GM23338 (cell line): ENCODE results near the gene NPLOC4. TPM values are rescaled to one million over a fixed set of nuclear protein-coding genes. Genes with fewer than 3 reads are reported as not detected.

Source experiments
- ATAC-seq: fragments of 200-7000 bp; cut with Tn5 transposase; 3 replicates; pipeline ENCODE4 v1.9.1; 2020
- DNase-seq: peaks from one replicate; pipeline ENCODE4 v3.0.0-alpha.2; 2015; ENCODE audit warnings: low spot score
- H2AFZ ChIP-seq: fragments of 200-600 bp; sonication (generic); 2 replicates; pipeline ENCODE4 v1.8.0; 2016; ENCODE audit warnings: antibody characterized with exemption, mild to moderate bottlenecking, moderate library complexity
- H3F3A ChIP-seq: fragments of 200-600 bp; sonication (generic); replicated peaks from 2 replicates; pipeline ENCODE4 v1.8.0; 2017; ENCODE audit warnings: antibody characterized with exemption, mixed run types, low read depth
- H3K27ac ChIP-seq: fragments of 200-600 bp; sonication (generic); 2 replicates; pipeline ENCODE4 v1.6.1; 2016; ENCODE audit warnings: low read depth
- H3K27me3 ChIP-seq: fragments of 200-600 bp; sonication (generic); 2 replicates; pipeline ENCODE4 v1.8.0; 2016; ENCODE audit warnings: mild to moderate bottlenecking, mixed run types, moderate library complexity; ENCODE audit not compliant: insufficient read depth
- H3K36me3 ChIP-seq: fragments of 200-600 bp; sonication (generic); 2 replicates; pipeline ENCODE4 v1.8.0; 2016; ENCODE audit warnings: mild to moderate bottlenecking; ENCODE audit not compliant: insufficient read depth
- H3K4me1 ChIP-seq: fragments of 200-600 bp; sonication (generic); 2 replicates; pipeline ENCODE4 v1.8.0; 2016; ENCODE audit warnings: mild to moderate bottlenecking, moderate library complexity; ENCODE audit not compliant: insufficient read depth
- H3K4me2 ChIP-seq: fragments of 200-600 bp; sonication (generic); 2 replicates; pipeline ENCODE4 v1.7.1; 2017; ENCODE audit warnings: mixed run types
- H3K4me3 ChIP-seq: fragments of 200-600 bp; sonication (generic); 2 replicates; pipeline ENCODE4 v1.6.1; 2016; ENCODE audit warnings: mixed run types
- H3K79me2 ChIP-seq: fragments of 200-600 bp; sonication (generic); replicated peaks from 2 replicates; pipeline ENCODE4 v1.8.0; 2017; ENCODE audit warnings: mild to moderate bottlenecking; ENCODE audit not compliant: insufficient read depth
- H3K9me2 ChIP-seq: fragments of 200-600 bp; sonication (generic); 2 replicates; pipeline ENCODE4 v1.8.0; 2017; ENCODE audit not compliant: insufficient read depth
- H4K20me1 ChIP-seq: fragments of 200-600 bp; sonication (generic); replicated peaks from 2 replicates; pipeline ENCODE4 v1.8.0; 2017; ENCODE audit warnings: mild to moderate bottlenecking; ENCODE audit not compliant: insufficient read depth
- H3K27ac Mint-ChIP-seq: 2 replicates; pipeline ENCODE4 v1.8.0; 2020; ENCODE audit warnings: inconsistent platforms, mild to moderate bottlenecking, moderate library complexity, mixed read lengths
- H3K27me3 Mint-ChIP-seq: 3 replicates; pipeline ENCODE4 v1.8.0; 2022; ENCODE audit warnings: low read depth, mild to moderate bottlenecking, moderate library complexity, mixed read lengths, inconsistent platforms; ENCODE audit not compliant: insufficient read depth, poor library complexity
- H3K36me3 Mint-ChIP-seq: 3 replicates; pipeline ENCODE4 v1.8.0; 2021; ENCODE audit warnings: low read depth, mild to moderate bottlenecking, inconsistent platforms, moderate library complexity, mixed read lengths
- H3K4me1 Mint-ChIP-seq: 3 replicates; pipeline ENCODE4 v1.8.0; 2020; ENCODE audit warnings: mild to moderate bottlenecking, inconsistent platforms, mixed read lengths
- H3K4me3 Mint-ChIP-seq: 3 replicates; pipeline ENCODE4 v1.8.0; 2021; ENCODE audit warnings: moderate library complexity, mild to moderate bottlenecking, inconsistent platforms, mixed read lengths
- H3K9me3 Mint-ChIP-seq: 3 replicates; pipeline ENCODE4 v1.8.0; 2020; ENCODE audit warnings: moderate library complexity, mild to moderate bottlenecking, inconsistent platforms, mixed read lengths
- CREB1 ChIP-seq: fragments of 250-450 bp; sonication (Bioruptor Pico); IDR thresholded peaks from 2 replicates; pipeline ENCODE4 v1.5.0; 2020; ENCODE audit warnings: low read depth, mild to moderate bottlenecking, moderate library complexity
- EZH2 ChIP-seq: fragments of 200-600 bp; sonication (generic); IDR thresholded peaks from one replicate; pipeline ENCODE4 v1.8.0; 2017; ENCODE audit warnings: antibody characterized with exemption, mild to moderate bottlenecking, low read depth; ENCODE audit not compliant: unreplicated experiment
- EZH2phosphoT487 ChIP-seq: fragments of 200-600 bp; sonication (generic); IDR thresholded peaks from one replicate; pipeline ENCODE4 v1.8.1; 2018; ENCODE audit warnings: antibody characterized with exemption; ENCODE audit not compliant: unreplicated experiment
- NANOG ChIP-seq: IDR thresholded peaks from 2 replicates; pipeline ENCODE4 v1.6.1; 2016; ENCODE audit warnings: antibody characterized with exemption, borderline replicate concordance
- POLR2AphosphoS5 ChIP-seq: IDR thresholded peaks from 2 replicates; pipeline ENCODE4 v1.6.1; 2016; ENCODE audit warnings: antibody characterized with exemption, low read depth
- REST ChIP-seq: IDR thresholded peaks from one replicate; pipeline ENCODE4 v1.6.1; 2018; ENCODE audit warnings: antibody characterized with exemption; ENCODE audit not compliant: unreplicated experiment
- STAT1 ChIP-seq: IDR thresholded peaks from one replicate; pipeline ENCODE4 v1.6.1; 2016; ENCODE audit warnings: antibody characterized with exemption; ENCODE audit not compliant: unreplicated experiment
- ZNF331 ChIP-seq: fragments of 250-450 bp; sonication (Bioruptor Pico); IDR thresholded peaks from 2 replicates; pipeline ENCODE4 v1.5.0; 2020; ENCODE audit warnings: low read depth, mild to moderate bottlenecking, moderate library complexity
- ZNF462 ChIP-seq: fragments of 250-450 bp; sonication (Bioruptor Pico); IDR thresholded peaks from 2 replicates; pipeline ENCODE4 v1.5.0; 2020; ENCODE audit warnings: mild to moderate bottlenecking, moderate library complexity
- polyA plus RNA-seq: library from polyadenylated mRNA; unstranded; fragments of >200 nt; fragmentation: Nextera tagmentation; extraction: Ambion mirVana; gene quantifications from 2 replicates; pipeline ENCODE4 v1.2.1, GENCODE V29; 2016
- total RNA-seq: library from RNA; depleted of rRNA; stranded (reverse); fragments of >200 nt; shearing (Covaris generic); gene quantifications from 2 replicates; pipeline ENCODE4 v1.2.3, GENCODE V29; 2014
- TF ChIP-seq, protein P1 (sequence below): IDR thresholded peaks from 2 replicates; pipeline ENCODE4 v1.6.1; 2016; ENCODE audit warnings: antibody characterized with exemption

The NPLOC4 gene
- total and polyA plus RNA-seq, 2 experiments from 2014 or later: 24.1 to 79.1 TPM

DNA sequence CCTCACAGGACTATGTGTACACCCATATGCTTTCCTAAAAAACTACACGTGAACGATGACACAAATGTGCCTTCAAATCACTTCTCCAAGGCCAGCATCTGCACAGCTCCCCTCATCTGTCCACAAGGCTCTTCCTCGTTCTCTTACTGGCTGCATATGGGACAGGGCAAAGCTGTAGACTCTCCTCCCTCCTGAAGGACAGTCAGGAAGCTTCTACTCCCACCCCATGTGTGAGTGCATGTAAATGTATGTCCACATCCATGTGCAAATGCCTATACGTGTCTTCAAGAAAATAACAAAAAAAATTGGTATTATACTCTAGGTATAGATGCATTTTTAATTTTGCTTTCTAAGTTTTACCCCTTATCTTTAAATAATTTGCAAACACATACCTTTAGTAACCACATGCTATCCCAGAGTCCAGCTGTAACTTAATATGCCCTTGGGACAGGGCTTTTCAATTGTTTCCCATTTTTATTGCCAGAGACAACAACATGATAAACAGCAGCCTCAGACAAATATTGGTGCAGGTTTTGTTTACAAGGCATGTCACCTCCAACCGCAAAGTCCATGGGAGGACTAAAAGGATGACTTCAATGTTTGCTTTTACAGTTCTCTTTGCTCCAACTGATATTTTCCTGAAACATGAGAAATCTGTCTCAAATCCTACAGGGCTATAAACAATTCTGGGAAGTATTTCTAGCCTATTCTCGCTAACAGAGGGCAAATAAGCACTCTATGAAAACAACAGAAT is 53.1 kb downstream of the NPLOC4 start:
- Histone ChIP-seq H3K27ac (no peak overlapping the region), H3F3A (peaks cover 9% of the 10 kb centered on the region; the same call in 1 of the 2 replicates), H3K4me1 (no peaks in the 10 kb centered on the region), H3K9me2 (no peaks in the 10 kb centered on the region), H3K4me2 (no peak overlapping the region), H3K36me3 (peaks cover 53% of the 10 kb centered on the region), H3K27me3 (no peaks in the 10 kb centered on the region), H2AFZ (no peak overlapping the region), H3K79me2 (peaks cover 5% of the 10 kb centered on the region; the same call in 1 of the 2 replicates), H4K20me1 (peaks cover 19% of the 10 kb centered on the region; the same call in 1 of the 2 replicates), H3K4me3 (no peak overlapping the region)
- Mint-ChIP-seq H3K27ac (no peak overlapping the region), H3K27me3 (peaks cover 2% of the 10 kb centered on the region), H3K4me3 (no peak overlapping the region), H3K9me3 (no peaks in the 10 kb centered on the region), H3K36me3 (peaks cover 60% of the 10 kb centered on the region), H3K4me1 (no peaks in the 10 kb centered on the region)
- no peak for DNase-seq
- ATAC-seq: no peak
- TF ChIP-seq ZNF462 (CRISPR knock-in tag) (no peak), POLR2AphosphoS5 (no peak), CREB1 (CRISPR knock-in tag) (no peak), ZNF331 (CRISPR knock-in tag) (no peak), STAT1 (no peak), NANOG (no peak), EZH2 (no peak), EZH2phosphoT487 (no peak), REST (no peak)
- TF ChIP-seq, protein P1, sequence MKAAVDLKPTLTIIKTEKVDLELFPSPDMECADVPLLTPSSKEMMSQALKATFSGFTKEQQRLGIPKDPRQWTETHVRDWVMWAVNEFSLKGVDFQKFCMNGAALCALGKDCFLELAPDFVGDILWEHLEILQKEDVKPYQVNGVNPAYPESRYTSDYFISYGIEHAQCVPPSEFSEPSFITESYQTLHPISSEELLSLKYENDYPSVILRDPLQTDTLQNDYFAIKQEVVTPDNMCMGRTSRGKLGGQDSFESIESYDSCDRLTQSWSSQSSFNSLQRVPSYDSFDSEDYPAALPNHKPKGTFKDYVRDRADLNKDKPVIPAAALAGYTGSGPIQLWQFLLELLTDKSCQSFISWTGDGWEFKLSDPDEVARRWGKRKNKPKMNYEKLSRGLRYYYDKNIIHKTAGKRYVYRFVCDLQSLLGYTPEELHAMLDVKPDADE: no peak
